ENCODE measurements around the gene NOSIP.
"Not testable (repeated sequence)": the region's sequence is repeated elsewhere in the genome, so short reads cannot be mapped to it uniquely, and the experiment has no call there.

The NOSIP gene

GRCh38 chr19:49580264-49581006, at the start of gene NOSIP:
NOSIP (minus strand) TSS chr19:49580556; CDS start chr19:49560691, 19,865 bp downstream.
- DNase-seq (ENCODE audit: low spot score) = peak; percentile 97

GRCh38 chr19:49629659-49630058, 49.3 kb upstream of the NOSIP start:
- no peak for DNase-seq (ENCODE audit: low spot score)

- DNase-seq (ENCODE audit: low spot score) = no peak
Measured at GRCh38 chr19:49626226-49626625, 45.9 kb upstream of the NOSIP start.

- DNase-seq (ENCODE audit: low spot score) = no peak
Measured at GRCh38 chr19:49624967-49625910, 44.9 kb upstream of the NOSIP start.

- DNase-seq (ENCODE audit: low spot score) = not testable (repeated sequence)
Measured at GRCh38 chr19:49617860-49618259, 37.5 kb upstream of the NOSIP start.

GRCh38 chr19:49616945-49617344, 36.6 kb upstream of the NOSIP start:
- no peak for DNase-seq (ENCODE audit: low spot score)

- DNase-seq (ENCODE audit: low spot score) = no peak
Measured at GRCh38 chr19:49616532-49616931, 36.2 kb upstream of the NOSIP start.

GRCh38 chr19:49615861-49616260, 35.5 kb upstream of the NOSIP start:
- no peak for DNase-seq (ENCODE audit: low spot score)

- peak; percentile 62 for DNase-seq (ENCODE audit: low spot score)
Measured at GRCh38 chr19:49614096-49614833, 33.9 kb upstream of the NOSIP start.

GRCh38 chr19:49613374-49613773, 33.0 kb upstream of the NOSIP start:
- peak; percentile 27 for DNase-seq (ENCODE audit: low spot score)

- no peak for DNase-seq (ENCODE audit: low spot score)
Measured at GRCh38 chr19:49609499-49610092, 29.2 kb upstream of the NOSIP start.

GRCh38 chr19:49605605-49606004, 25.2 kb upstream of the NOSIP start:
- DNase-seq (ENCODE audit: low spot score) = no peak

GRCh38 chr19:49602806-49603205, 22.4 kb upstream of the NOSIP start:
- no peak for DNase-seq (ENCODE audit: low spot score)

- DNase-seq (ENCODE audit: low spot score) = no peak
Measured at GRCh38 chr19:49601482-49602038, 21.2 kb upstream of the NOSIP start.

GRCh38 chr19:49599378-49600295, 19.3 kb upstream of the NOSIP start:
- DNase-seq (ENCODE audit: low spot score) = no peak

GRCh38 chr19:49597703-49597974, 17.3 kb upstream of the NOSIP start:
- DNase-seq (ENCODE audit: low spot score) = no peak

- no peak for DNase-seq (ENCODE audit: low spot score)
Measured at GRCh38 chr19:49596954-49597702, 16.8 kb upstream of the NOSIP start.

- DNase-seq (ENCODE audit: low spot score) = no peak
Measured at GRCh38 chr19:49596407-49596806, 16.1 kb upstream of the NOSIP start.

GRCh38 chr19:49595819-49596404, 15.6 kb upstream of the NOSIP start:
- no peak for DNase-seq (ENCODE audit: low spot score)
